K562 (cell line): Measurements from ENCODE around the gene BCKDK. TPM values are rescaled to one million over a fixed set of nuclear protein-coding genes. Genes with fewer than 3 reads are reported as not detected.
A peak's percentile ranks its signal among the peaks of the same experiment; 100 is the strongest.

Experiments used
- ATF3 ChIP-seq, 2 experiments: fragments of 450-650 bp in 1 of 2; sonication (generic) in 1 of 2; formaldehyde crosslinking in 1 of 2; IDR thresholded peaks in 1 of 2; conservative IDR thresholded peaks in 1 of 2; 2 replicates each; pipeline versions ENCODE4 v1.6.1 to v1.8.1; 2016 to 2023; ENCODE audit warnings: mild to moderate bottlenecking in 2 of 2, moderate library complexity in 2 of 2, inconsistent platforms in 1 of 2, missing genetic modification reagents in 1 of 2
- ATF4 ChIP-seq: fragments of 450-650 bp; formaldehyde crosslinking; IDR thresholded peaks from 2 replicates; pipeline ENCODE4 v1.4.0; 2022; ENCODE audit warnings: mild to moderate bottlenecking, moderate library complexity
- C11orf30 ChIP-seq: fragments of 450-650 bp; IDR thresholded peaks from 2 replicates; pipeline ENCODE4 v1.6.1; 2016; ENCODE audit warnings: low read depth, mild to moderate bottlenecking
- HNRNPL ChIP-seq: fragments of 200-400 bp; formaldehyde crosslinking; IDR thresholded peaks from 2 replicates; pipeline ENCODE4 v1.6.1; 2017; ENCODE audit warnings: low read depth, mild to moderate bottlenecking, low read length
- JUNB ChIP-seq: fragments of 450-650 bp; formaldehyde crosslinking; conservative IDR thresholded peaks from 2 replicates; pipeline ENCODE4 v1.4.0; 2020; ENCODE audit warnings: mild to moderate bottlenecking
- MAFK ChIP-seq: IDR thresholded peaks from 2 replicates; pipeline ENCODE4 v1.6.1; 2011; ENCODE audit warnings: low read length, improper control_type of control experiment
- MECOM ChIP-seq: fragments of 250-450 bp; sonication (Bioruptor Pico); IDR thresholded peaks from 2 replicates; pipeline ENCODE4 v1.8.0; 2022; ENCODE audit warnings: inconsistent platforms
- NCOA1 ChIP-seq: fragments of 450-650 bp; IDR thresholded peaks from 2 replicates; pipeline ENCODE4 v1.6.1; 2016; ENCODE audit warnings: low read depth
- PHF8 ChIP-seq: fragments of 200-600 bp; sonication (generic); IDR thresholded peaks from 2 replicates; pipeline ENCODE4 v1.6.1; 2012; ENCODE audit warnings: mixed run types, mild to moderate bottlenecking, inconsistent platforms, low read length, moderate library complexity, borderline replicate concordance
- RBM22 ChIP-seq: fragments of 200-400 bp; formaldehyde crosslinking; IDR thresholded peaks from 2 replicates; pipeline ENCODE4 v1.6.1; 2018; ENCODE audit warnings: low read length, low read depth; ENCODE audit not compliant: poor library complexity, severe bottlenecking
- RCOR1 ChIP-seq, 2 experiments: IDR thresholded peaks; 2 replicates each; pipeline ENCODE4 v1.6.1; 2012; ENCODE audit warnings: low read depth in 2 of 2, low read length in 2 of 2, borderline replicate concordance in 1 of 2, improper control_type of control experiment in 1 of 2
- SMAD4 ChIP-seq: fragments of 250-450 bp; sonication (Bioruptor Pico); conservative IDR thresholded peaks from 2 replicates; pipeline ENCODE4 v1.8.0; 2021; ENCODE audit warnings: inconsistent platforms, mild to moderate bottlenecking, moderate library complexity
- SRSF1 ChIP-seq: fragments of 200-400 bp; formaldehyde crosslinking; IDR thresholded peaks from 2 replicates; pipeline ENCODE4 v1.6.1; 2017; ENCODE audit warnings: mild to moderate bottlenecking, low read depth, low read length, moderate library complexity
- ZBTB7A ChIP-seq: IDR thresholded peaks from 2 replicates; pipeline ENCODE4 v1.6.1; 2011; ENCODE audit warnings: low read depth, mild to moderate bottlenecking, low read length, moderate library complexity, borderline replicate concordance; ENCODE audit not compliant: control insufficient read depth
- ZNF232 ChIP-seq: sonication (generic); formaldehyde crosslinking; IDR thresholded peaks from 2 replicates; pipeline ENCODE4 v1.8.0; 2022; ENCODE audit warnings: mild to moderate bottlenecking, missing genetic modification reagents
- ZNF316 ChIP-seq: fragments of 450-650 bp; IDR thresholded peaks from 2 replicates; pipeline ENCODE4 v1.6.1; 2016
- ZNF511 ChIP-seq: sonication (generic); formaldehyde crosslinking; IDR thresholded peaks from 2 replicates; pipeline ENCODE4 v1.8.0; 2022; ENCODE audit warnings: mild to moderate bottlenecking, missing genetic modification reagents
- ZNF785 ChIP-seq: fragments of 250-450 bp; sonication (Bioruptor Pico); IDR thresholded peaks from 2 replicates; pipeline ENCODE4 v1.4.0; 2020; ENCODE audit warnings: mild to moderate bottlenecking
- polyA plus RNA-seq, 8 experiments: library from polyadenylated mRNA; depleted of rRNA in 4 of 8; stranded (reverse) in 5 of 8; unstranded in 3 of 8; fragments of >200 nt; fragmentation: Nextera tagmentation in 2 of 8; fragmentation: Illumina TruSeq in 1 of 8; extraction: Ambion mirVana in 2 of 8; extraction: Trizol in 1 of 8; gene quantifications; 2 replicates each; pipeline versions ENCODE4 v1.2.1 to v1.2.3, GENCODE V29; 2011 to 2014; ENCODE audit warnings: inconsistent platforms in 1 of 8, missing spikeins in 1 of 8
- total RNA-seq, 7 experiments: library from RNA; depleted of rRNA in 6 of 7; stranded (reverse); fragments of >200 nt in 6 of 7; fragmentation: Illumina TruSeq in 2 of 7; extraction: Trizol in 2 of 7; gene quantifications; 2 replicates each; pipeline versions ENCODE4 v1.2.1 to v1.2.3, GENCODE V29; 2011 to 2021; ENCODE audit warnings: low replicate concordance in 1 of 7
- TF ChIP-seq, protein P1 (sequence below): sonication (generic); formaldehyde crosslinking; IDR thresholded peaks from 2 replicates; pipeline ENCODE4 v1.8.1; 2022; ENCODE audit warnings: missing genetic modification reagents
- TF ChIP-seq, protein P2 (sequence below), 2 experiments: IDR thresholded peaks; 2 replicates each; pipeline ENCODE4 v1.6.1; 2011; ENCODE audit warnings: borderline replicate concordance in 1 of 2, control low read depth in 1 of 2, low read depth in 1 of 2, low read length in 1 of 2, mild to moderate bottlenecking in 1 of 2, mixed read lengths in 1 of 2, moderate library complexity in 1 of 2; ENCODE audit not compliant: insufficient read depth in 1 of 2, insufficient read length in 1 of 2, poor library complexity in 1 of 2, severe bottlenecking in 1 of 2; ENCODE audit errors: extremely low read depth in 1 of 2

Gene BCKDK
- total and polyA plus RNA-seq, 9 of the 15 experiments (the other 6 are each of a cell fraction or from before 2014, with no cell fraction given), result 0.58 to 34.8 (median 13.1) TPM

GRCh38 chr16:31099860-31100638 is 8.1 kb upstream of the BCKDK start (continued):
- TF ChIP-seq MECOM (peak; percentile 76; the same call in 1 of the 2 replicates), PHF8 (no peak), SMAD4 (CRISPR knock-in tag) (peak; percentile 70), RBM22 (no peak), ATF4 (no peak), NCOA1 (no peak), ZNF232 (CRISPR knock-in tag) (no peak), ZNF316 (peak; percentile 28; the same call in 1 of the 2 replicates), HNRNPL (no peak), ZNF785 (CRISPR knock-in tag) (no peak), SRSF1 (no peak), RCOR1 (IDR thresholded peaks at IDR 0.05; ENCODE audit: borderline replicate concordance in 1 of 2, low read depth in 2 of 2, low read length in 2 of 2) (peak in 1 of 2 experiments; percentile 18; a peak in 1 of 4 replicates), JUNB (CRISPR knock-in tag) (no peak), ATF3 (IDR thresholded peaks at IDR 0.05) (peak; percentile 35; the same call in 1 of the 2 replicates), ATF3 (CRISPR knock-in tag; conservative IDR thresholded peaks at IDR 0.05) (no peak), MAFK (0 out of 2 replicates have a peak, but pooled peaks have one; percentile 7), C11orf30 (peak; percentile 42; the same call in 1 of the 2 replicates), ZBTB7A (no peak), ZNF511 (no peak)
- TF ChIP-seq, protein P1, sequence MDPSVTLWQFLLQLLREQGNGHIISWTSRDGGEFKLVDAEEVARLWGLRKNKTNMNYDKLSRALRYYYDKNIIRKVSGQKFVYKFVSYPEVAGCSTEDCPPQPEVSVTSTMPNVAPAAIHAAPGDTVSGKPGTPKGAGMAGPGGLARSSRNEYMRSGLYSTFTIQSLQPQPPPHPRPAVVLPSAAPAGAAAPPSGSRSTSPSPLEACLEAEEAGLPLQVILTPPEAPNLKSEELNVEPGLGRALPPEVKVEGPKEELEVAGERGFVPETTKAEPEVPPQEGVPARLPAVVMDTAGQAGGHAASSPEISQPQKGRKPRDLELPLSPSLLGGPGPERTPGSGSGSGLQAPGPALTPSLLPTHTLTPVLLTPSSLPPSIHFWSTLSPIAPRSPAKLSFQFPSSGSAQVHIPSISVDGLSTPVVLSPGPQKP, result no peak
- TF ChIP-seq, protein P2, sequence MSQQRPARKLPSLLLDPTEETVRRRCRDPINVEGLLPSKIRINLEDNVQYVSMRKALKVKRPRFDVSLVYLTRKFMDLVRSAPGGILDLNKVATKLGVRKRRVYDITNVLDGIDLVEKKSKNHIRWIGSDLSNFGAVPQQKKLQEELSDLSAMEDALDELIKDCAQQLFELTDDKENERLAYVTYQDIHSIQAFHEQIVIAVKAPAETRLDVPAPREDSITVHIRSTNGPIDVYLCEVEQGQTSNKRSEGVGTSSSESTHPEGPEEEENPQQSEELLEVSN (IDR thresholded peaks at IDR 0.05; ENCODE audit: borderline replicate concordance in 1 of 2, extremely low read depth in 1 of 2, insufficient read depth in 1 of 2, insufficient read length in 1 of 2, low read depth in 1 of 2, low read length in 1 of 2, poor library complexity in 1 of 2, severe bottlenecking in 1 of 2), result no peak
